Germinal center (tissue), 1 donor: ENCODE measurements around the gene RNF150.

Source experiments
- DNase-seq: peaks from one replicate; pipeline ENCODE4 v3.0.0; 2012; ENCODE audit warnings: mixed read lengths, low spot score

The RNF150 gene

DNA sequence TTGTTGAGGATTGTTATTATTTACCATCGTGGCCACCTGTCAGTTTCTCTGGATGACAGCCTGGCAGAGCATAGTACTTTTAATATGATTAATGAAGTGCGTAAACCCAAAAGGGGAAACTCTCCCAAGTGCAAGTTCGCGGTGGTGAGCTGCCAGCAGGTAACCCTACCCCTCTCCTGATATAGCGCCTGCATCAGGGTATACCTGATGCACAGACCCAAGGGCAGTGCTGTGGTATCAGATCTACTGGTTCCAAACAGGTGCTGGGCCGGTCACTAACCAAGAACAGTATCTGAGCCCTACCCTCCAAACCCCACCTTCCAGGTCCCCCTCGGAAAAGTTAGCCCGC, 1.6 kb downstream of the RNF150 start:
- DNase-seq: no peak

DNA sequence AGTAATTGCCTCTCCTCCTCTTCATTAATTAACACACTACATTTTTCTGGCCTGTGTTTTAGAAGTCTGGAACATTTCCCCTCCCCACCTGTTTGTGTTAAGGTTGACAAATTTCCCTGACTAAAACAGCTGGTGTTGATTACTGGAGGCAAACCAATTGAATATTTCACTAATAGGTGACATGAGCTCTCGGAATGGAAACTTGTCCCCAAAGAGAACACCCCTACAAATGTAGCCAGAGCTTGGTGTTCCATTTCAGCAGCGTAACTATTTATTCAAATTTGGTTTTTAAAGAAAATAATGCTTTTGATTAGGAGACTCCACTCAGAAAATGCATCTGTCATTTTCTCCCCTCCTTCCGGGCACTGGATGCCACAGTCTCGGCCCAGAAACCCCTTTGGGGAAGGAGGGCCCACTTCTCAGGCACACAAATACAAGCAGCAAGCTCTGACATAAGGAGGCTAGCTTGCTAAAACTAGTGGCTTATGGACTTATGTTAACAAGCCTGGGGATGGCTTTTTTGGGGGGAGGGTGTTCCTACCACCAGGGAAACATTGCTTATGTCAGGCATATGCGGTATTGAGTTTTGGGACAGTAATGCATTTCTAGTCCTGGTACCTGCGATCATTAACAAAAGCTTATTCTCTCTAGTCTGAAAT, 2.2 kb downstream of the RNF150 start:
- DNase-seq: no peak

DNA sequence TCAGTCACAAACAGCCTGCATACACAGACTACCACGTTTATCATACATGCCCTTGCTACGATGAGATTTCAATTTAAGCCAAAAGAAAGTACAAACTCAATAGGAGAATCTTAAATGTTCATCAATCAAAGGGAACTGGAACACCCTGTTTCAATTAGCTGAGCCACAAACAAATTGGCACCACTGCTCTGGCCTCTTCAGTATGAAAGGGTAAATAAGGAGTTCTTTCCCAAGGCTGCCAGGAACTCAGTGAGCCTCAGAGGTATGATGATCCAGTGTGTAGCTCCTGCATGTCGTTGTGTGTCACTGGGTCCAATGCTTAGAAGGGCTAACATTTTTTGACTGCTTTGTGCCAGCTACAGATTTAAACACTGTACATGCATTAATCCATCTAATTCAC, 5.4 kb downstream of the RNF150 start:
- no peak for DNase-seq

DNA sequence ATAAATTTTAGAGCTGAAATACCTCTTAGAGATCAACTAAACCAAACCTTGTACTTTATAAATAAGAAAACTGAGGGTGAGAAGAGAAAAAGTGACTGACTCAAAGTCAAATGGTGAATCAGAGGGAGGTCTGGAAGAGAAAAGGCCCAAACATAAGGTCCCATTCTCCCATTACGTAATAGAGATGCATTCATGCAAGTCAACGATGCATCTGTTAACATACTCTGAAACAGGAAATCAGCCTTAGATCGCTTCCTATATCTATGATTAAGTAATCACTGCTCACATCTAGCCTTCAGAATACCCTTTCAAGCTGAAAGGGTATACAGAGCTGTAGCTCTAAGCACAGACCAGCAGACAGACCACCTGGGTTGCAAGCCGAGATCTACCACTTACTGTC, 6.5 kb downstream of the RNF150 start:
- DNase-seq: no peak

DNA sequence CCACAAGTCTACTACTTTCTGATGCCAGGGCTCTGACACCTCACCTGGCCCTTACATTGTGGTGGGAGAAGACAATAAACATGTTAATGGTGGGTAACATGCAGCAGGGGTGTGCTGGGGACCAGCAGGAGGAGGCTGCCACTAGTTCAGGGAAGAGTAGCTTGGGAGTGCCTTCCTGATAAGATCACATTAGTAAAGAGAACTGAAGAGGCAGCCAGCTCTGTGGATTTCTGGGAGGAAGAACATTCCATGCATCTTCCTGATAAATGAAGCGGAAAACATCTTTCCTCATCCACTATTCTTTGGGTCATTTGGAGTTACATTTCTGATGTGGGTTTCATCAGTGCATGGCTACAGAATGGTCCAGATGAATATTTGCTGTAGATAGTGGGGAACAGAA, 9.0 kb downstream of the RNF150 start:
- DNase-seq: no peak

DNA sequence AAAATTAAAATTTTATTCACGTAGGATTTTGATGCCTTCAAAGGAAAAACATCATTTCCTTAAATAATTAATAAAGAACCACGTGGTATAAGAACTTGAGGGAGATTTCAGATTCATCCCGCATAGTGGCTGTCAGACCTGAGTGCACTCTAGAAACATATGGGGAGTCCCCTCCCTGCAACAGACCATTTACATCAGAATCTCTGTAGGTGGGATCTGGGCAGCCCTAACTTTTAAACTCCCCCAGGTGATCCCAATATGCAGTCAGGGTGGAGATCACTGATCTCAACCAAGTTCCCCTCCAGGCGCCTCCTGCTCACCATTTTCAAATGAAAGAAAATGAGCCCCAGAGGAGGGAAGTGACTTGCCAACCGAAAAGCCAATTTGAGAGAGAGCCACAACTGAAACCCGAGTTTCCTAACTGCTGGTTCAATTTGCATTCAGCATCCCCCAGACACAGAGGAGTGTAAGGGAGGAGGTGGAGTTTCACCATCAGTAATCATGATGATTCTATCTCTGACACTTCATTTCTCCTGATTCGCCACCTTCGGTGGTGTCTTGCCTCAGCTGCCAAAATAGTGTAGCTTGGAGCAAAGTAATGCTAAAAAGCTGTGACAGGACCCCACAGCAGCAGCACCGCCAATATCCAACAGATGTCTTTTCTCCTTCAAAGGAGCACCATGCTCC, 11.4 kb downstream of the RNF150 start:
- DNase-seq: no peak

DNA sequence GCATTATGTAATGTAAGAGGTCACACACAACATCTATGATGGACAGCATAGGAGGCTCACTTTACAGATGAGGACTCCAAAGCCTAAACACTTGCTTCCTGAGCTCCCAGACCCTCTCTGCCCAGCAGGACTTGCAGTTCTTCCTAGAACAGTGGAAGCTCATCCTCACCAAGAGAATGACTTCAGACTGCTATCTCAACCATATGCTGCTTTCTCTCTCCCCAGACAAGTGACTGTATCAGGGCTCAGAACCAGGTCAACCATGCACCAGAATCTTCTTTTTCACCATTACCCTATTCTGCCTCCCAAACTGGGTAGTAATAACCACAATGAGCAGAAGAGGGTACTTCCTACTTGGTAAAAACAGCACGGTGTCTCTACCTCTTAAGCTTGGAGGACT, 12.2 kb downstream of the RNF150 start:
- no peak for DNase-seq

DNA sequence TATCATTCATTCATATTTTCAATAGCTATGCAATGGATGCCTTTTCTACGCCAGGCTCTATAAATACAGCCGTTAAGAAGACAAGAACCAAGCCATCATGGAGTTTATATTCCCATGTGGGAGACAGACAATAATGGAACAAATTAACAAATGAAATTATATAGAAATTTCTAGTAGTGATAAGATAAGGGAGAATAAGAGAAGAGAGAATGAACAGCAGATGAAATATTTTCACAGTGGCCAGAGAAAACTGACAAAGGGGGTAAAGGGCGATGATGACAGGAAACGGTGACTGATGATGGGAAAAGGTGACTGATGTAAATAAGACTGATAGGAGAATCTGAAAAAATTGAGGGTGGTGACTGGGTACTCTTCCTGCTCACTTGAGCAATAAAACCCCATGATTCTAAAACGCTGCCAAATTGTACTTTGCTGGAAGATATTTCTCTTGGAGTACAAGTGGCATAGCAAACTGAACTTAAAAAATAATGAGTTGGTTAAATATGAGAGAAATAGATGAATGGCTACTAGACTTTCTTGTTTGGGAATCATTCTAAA, 13.2 kb downstream of the RNF150 start:
- no peak for DNase-seq

DNA sequence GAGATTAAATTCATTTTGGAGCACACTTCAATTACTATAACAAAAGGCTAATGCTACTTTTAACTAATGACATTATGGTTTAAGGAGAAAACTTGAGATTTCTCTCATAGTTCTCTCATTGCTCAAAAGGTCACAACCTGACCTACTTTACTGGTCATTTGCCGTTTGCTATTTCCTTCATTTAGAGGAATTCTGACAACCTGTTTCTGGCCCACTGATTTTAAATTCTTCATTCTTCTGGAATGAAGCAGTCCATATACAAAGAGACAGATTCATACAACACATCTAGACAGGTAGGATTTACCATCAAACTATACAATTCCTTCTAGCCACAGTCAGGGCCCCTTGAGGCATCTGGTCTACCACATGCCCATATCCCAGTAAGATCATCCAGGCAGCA, 14.2 kb downstream of the RNF150 start:
- DNase-seq: no peak

DNA sequence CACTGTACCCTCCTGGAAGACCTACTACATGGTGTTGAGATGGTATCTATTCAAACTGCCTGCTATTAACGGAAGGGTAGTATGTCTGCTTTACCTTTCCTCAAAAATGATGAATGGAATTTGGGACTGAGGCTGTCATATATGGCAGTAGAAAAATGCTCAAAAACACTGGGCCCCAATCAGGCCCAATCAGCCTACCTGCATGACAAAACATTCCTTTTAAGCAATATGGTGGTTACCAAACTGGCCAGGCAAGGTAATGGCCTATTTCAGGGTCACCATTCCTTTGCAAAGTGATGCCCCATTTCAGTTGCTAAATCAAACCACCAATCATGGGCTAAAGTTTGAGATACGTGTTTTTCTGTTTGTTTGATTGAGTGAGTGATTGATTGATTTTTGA, 14.9 kb downstream of the RNF150 start:
- no peak for DNase-seq

DNA sequence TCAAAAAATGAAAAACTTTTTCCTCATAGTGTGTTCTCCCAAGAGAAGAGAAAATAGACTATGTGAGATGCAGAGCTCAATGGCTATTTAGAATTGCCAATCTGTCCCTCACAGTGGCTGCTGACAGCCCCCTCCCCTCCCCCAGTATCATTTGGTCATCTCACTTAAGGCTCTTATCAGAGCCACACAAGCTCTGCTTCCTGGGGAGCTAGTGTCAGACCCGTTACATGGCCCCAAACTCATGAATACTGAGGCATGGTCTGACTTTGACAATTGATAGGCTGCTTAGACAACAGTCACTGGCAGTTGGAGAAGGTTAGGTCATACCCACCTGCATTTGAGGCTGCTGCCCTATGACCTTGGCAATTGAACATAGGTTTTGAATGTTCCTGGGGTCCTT, 15.3 kb downstream of the RNF150 start:
- DNase-seq: no peak

DNA sequence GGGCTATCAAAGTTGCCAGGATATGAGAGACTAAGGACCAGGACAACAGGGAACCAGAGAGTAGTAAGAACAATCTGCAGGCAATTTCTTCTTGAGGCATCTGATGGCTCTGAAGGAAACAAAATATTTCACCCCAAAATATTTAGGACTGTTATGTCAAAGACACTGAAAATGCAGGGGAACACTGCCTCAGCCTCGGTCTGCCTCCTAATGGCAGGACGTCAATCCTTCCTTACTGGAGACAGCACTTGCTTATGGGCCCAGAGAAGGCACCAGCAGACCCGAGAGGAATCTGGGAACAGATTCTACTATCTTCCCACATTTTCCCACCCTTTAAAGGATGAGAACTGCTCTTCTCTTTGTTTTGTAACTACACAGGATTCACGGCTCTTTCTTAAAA, 23.3 kb downstream of the RNF150 start:
- DNase-seq: no peak

DNA sequence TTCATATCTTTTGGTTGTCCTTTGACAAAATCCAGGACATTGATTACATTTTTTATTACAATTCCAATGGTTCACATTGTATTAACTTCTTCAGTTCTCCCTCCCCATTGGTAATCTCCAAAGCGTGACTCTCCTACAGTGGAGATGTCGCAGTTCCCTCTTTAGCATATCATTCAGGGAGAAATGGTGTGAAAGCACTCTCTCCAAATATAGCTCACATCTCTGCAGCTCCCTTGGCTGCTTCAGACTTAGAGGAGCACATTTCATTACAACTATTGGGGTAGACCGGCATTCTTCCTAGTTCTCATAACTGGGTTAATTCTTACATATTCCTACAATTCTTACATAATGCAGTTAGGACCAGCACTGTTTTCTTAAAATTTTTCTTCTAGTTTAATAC, 25.3 kb downstream of the RNF150 start:
- no peak for DNase-seq

DNA sequence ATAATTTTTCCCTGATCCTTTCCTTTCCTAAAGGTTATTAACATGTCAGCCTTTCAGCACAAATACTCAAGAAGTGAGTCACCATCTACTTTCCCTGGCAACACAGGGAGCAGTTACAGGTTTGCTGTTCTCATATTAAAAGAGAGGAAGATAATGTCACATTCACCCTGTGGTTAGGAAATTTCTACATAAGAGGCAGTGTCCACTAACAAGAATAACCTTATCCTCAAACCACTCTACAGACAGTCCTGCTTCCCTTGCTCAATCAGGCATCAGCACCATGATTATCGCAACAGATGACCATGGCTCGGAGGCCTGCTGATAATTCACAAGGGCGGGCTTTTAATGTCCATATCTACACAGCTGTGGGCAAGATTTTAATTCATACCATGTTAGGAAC, 30.9 kb downstream of the RNF150 start:
- DNase-seq: no peak

DNA sequence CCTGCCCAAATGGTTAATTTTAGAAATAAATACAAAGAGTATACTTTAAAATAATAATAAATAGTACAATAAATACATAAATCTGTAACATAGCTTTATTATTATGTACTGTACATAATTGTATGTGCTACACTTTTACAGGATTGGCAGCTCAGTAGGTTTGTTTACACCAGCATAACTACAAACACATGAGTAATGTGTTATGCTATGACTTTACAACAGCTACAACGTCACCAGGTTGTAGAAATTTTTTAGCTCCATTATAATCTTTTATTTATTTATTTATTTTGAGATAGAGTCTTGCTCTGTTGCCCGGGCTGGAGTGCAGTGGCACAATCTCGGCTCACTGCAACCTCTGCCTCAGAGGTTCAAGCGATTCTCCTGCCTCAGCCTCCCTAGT, 31.8 kb downstream of the RNF150 start:
- DNase-seq: no peak

DNA sequence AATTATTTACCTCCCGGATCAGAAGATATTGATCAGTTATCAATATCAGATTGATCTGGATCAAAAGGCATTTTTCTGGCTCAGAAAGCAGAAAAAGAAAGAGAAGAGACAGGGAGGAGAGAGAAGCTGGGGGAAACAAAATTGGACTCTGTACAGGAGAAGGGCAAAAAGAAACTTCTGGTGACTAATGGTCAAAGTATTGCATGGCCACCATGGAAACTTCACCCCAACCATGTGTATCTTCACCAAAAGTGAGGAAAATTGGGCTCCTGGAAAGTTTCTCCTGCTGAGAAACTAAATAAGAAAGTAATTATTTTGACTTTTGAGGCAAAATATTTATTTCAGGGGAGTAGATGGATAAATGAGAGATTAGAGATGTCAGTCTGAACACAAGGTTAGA, 33.9 kb downstream of the RNF150 start:
- no peak for DNase-seq

DNA sequence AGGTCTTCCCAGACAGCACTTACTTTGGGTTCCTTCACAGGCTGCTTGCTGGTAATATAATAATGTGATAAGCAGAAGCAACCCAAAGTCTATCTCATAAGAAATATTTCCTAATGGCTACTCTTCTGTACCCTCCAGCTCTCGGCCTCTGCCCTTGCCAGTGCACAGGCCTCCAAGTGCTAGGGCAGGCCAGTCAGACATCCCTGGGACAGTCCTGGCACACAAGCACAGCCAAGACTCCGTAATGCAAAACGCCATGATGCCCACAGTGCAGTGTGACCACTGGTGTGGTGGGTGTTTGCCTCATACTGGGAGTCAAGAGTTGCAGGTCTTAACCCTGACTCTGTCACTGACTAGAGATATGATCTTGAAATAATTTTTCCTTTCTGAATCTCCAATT, 35.1 kb downstream of the RNF150 start:
- no peak for DNase-seq

DNA sequence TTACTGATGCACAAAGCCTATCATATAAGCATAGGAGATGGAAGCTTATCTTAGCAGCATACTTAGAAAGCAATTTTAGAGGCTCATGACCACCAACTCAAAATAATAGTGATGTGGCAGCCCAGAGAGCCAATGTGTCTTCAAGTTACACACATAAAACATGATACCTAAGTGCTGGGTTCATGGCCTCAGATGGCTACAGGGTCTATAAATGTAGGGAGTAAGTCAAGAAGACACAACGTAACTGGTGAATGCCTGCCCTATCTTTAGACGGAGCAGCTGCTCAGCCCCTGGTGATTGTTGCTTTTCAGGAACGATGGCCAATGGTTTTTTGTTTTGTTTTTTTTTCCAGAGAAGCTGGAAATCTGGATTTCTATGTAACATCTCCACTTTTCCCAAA, 42.8 kb downstream of the RNF150 start:
- DNase-seq: no peak

DNA sequence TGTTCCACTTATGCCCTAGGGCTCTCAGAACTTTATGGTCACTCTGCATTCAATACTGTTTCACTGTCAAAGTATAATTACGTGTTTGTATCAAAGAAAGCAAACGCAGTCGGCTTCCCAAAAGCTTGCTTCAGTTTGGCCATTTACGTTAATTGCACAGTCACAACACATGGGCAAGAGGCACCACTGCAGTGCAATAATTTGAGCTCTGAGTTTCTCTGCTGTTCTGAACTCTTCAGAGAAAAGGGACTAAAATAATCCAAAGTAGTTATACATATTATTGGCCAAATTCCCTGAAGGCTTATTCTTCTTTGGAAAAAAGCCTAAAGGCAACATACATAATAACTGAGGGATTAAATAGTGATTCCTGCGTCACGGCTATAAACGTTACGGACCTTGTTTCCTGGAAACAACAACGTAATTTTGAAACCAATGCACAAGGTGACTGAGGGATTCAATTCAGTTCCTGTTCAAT, 51.3 kb downstream of the RNF150 start:
- DNase-seq: no peak

DNA sequence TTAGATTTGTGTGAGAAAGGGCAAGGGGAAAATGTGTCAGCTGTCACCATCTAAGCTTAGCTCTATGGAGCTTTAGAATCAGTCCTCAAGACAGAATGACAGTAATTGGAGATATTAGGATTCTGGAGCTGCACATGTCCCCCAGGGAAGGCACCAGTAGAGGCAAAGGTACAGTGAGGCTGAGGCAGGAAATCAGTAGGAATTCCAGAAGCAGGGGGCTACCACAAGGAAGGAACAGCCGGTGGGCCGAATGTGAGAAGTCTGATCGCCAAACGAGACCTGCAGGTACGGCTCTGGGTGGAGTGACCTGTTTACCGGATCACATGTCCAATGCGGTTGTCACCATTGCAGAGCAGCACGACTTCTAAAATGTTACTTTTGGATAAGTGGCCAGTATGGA, 52.6 kb downstream of the RNF150 start:
- DNase-seq: no peak

DNA sequence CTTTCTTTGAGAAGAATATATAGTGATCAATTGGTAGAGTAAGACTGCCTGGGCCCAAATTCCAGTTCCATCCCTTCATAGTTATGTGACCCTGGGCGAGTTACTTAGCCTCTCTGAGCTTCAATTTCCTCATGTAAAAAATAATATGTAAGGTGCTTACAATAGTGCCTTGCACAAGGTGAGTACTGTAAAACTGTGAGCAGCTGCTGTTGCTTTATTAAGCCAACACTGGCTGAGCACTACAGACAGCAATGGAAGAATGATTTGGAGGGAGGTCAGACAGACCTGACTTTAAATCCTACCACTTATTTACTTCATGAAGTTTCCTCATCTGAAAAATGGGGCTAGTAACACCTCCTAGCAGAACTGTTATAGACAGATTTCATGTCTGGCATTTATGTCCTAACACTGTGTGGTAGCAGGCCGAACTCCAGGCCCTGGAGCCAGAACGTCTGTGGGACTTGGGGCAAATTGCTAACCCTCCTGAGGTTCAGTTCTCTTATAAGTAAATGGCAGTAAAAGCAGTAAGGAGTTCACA, 53.8 kb downstream of the RNF150 start:
- no peak for DNase-seq

DNA sequence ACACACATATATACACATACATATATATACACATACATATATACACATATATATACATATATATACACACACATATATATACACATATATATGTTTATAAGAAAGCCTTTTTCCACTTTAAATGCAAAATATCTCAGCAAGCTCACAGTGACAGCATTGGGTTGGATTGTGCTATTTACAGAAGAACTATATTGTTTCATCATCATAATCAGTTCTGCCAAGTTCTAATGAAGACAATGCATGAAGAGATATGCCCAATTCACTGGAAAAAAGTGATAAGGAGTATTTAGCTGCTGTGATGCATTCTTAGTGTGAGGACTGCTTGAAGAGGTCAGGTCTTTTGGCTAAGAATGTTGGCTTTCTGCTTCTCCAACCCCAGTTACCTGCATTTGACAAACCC, 54.4 kb downstream of the RNF150 start:
- no peak for DNase-seq

DNA sequence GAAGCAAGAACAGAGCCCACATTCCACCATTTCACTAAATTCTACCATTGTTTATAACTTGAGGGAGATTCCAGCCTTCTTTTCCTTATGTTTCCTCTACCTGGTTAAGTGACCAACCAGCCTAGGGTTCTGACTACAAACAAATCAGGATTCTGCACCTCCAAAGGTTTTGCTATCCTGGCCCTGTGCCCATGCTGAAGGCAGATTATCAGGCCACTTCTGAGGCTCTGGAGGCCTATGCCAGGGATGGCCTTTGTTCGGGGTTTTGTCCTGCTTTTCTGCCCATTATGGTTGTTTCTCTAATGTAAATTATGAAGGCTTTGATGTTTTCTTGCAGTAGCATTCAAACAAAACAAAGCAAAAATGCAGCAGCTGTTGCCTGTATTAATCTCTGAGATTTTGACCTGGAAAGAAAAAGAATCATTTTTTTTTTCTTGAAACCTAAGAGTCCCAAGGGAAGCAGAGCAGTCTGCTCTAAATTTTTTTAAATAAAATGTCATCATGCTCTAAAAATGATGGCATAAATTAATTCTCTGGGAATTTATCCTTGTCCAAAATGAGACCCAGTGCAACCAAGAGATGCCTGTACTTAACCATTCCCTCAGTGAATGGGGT, 55.6 kb downstream of the RNF150 start:
- DNase-seq: no peak
